Measurements from ENCODE around the gene SLC1A7.

SLC1A7 gene

DNA sequence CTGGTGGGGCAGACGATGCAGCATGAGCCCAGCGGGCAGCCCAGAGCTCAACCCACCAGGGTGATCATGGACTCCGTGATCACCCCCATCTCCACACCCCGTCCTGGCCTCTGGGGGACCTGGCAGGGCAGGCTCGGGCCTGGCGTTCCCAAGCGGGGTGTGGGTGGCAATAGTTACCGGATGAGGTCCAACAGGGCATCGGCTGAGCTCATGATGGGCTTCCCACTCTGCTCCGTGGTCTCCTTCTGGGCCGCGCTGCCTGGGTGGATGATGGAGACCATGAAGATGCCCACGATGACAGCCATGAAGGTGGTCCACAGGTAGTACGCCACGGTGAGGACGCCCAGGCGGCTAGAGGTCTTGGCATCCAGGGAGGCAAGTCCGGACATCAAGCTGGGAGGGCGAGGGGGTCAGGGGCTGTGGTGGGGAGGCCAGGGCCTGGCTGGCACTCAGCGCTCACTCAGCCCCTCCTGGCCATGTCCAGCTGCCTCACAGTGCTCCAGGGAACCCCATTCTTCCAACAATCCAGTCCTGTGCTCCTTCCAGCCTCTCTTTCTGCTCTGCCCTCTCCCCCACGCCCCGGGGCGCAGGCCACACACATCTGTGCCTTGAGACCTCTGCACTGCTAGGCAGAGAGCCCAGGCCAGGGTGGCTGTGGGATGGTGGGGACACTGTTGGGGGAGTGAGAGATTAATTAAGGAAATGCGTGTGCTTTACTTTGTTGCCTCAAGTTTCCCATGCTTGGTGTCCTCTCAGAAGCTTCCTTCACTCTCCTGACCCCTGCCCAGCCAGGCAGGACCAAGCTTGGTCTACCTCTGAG lies 27.6 kb downstream of the SLC1A7 start:
- DNase-seq, result no peak

DNA sequence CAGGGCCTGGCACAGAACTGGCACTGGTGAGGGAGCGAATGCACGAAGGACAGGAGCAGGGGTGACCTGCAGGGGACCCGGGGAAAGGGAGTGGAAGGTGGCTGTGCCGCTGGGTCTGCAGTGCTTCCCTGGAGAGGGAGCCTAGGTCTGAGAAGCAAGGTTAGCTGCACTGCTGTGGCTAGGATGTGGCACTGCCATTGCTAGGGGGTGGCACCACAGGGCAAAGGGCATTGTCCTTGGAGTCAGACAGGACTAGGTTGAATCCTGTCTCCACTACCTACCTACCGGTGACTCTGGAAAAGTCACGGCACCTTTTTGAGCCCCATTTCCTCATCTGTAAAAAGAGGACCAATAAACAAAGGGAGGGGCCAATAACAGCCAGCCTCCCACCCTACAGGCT lies 28.3 kb downstream of the SLC1A7 start:
- DNase-seq, result no peak

DNA sequence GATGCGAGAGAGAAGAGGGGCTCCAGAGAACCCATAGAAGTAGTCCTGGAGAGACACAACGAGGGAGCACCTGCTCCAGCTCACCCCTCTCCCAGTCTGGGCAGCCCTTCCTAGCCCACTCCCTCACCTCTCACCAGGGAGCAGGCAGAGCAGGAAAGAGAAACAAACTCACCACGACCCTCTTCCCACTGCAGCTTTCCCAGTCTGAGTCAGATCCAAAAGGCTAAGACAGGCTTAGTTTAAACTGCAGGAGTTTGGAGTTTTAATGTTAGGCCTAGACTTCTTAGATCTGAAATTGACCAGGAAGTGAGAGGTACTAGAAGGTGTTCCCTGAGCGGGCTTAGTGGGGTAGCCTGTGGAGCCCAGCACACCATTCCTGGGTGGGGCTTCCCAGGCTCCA lies 29.6 kb downstream of the SLC1A7 start:
- DNase-seq, result no peak

DNA sequence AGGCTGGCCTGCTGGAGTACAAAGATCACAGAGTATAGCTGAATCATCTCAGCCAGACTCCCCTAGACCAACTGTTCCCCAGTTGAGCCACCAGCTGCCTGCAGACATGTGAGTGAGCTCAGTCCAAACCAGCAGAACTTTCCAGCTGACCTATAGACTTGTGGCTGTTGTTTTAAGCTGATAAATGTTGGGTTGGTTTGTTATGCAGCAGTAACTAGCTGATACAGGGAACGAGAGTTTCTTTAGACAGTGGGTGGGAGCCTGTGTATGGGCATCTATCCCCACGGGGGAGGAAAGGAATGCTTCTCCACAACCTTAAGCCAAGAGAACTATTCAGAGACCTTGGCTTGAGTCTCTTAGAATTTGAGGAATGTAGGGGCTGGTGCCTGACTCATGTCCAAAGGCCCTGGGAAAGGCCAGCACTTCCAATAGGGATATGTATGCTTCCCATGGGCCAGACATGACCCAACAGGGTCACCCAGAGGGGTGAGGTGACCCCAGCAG lies 30.1 kb downstream of the SLC1A7 start:
- peak; percentile 82 for DNase-seq

DNA sequence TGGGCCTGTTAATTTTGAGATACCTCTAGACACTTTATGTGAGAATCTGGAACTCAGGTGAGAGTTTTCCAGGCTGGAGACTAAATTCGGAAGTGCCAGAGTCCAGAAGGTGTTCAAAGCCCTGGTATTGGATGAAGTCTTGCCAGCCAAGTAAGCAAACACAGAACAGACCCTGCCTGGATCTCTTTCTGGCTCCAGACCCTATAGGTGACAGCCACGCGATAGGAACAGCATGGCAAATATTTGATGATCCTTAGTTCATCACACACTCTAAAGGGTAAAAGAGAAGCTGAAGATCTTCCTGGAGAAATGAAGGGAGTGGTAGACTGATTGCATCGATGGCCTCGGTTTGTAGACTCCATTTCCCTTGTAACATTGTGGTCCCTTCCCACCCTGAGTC lies 30.7 kb downstream of the SLC1A7 start:
- DNase-seq, result no peak

DNA sequence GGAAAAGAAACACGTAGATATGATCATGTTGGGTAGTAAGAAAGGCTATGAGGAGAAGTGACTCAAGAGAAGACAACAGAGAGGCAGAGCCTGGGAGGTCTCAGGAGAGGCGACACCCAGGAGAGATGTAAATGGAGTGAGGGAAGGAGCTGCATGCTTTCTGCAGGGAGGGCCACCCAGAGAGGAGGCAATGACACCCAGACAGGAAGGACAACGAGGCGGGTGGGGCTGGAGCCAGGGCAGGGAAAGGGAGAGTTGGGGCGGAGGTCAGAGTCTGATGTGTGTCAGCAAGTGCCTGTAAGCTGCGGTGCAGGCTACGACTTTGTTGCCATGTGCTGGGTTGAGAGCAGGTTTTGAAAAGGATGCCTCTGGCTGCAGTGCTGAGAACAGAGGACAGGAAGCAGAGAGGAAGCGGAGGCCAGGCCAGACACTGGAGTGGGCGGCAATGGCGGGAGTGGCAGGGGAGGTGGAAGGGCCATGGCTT lies 31.3 kb downstream of the SLC1A7 start:
- peak; percentile 80 for DNase-seq

DNA sequence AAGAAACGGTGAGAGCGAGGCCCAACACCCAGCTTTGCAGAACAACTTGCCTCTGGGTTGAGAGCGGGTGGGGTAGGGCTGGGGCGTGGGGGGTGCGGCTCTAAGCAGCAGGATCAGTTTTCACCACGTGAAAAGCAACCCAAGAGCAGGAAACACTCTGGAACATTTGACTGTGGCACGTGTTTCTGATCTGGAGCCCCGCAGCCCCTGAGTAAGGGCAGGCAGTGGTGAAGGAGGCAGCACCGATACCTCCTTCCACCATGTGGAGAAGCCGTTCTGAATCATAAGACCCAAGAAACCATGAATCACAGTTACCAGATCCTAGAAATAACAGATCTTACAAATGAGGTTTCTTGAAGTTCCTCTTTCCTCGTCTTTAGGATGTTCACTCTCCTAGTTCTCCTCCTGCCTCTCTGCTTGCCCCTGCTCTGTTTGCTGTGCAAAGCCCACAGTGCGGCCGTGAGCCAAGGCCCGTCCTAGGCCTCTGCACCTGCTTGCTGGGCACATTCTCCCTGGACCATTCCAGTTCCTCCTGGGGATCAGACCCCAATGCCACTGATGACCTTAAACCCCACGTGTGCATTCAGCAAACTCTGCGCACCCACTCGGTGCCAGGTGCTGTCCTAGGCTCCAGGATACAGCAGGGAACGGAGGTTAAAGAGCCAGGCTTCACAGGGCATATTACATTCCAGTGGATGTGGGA lies 31.9 kb downstream of the SLC1A7 start:
- DNase-seq, result no peak

DNA sequence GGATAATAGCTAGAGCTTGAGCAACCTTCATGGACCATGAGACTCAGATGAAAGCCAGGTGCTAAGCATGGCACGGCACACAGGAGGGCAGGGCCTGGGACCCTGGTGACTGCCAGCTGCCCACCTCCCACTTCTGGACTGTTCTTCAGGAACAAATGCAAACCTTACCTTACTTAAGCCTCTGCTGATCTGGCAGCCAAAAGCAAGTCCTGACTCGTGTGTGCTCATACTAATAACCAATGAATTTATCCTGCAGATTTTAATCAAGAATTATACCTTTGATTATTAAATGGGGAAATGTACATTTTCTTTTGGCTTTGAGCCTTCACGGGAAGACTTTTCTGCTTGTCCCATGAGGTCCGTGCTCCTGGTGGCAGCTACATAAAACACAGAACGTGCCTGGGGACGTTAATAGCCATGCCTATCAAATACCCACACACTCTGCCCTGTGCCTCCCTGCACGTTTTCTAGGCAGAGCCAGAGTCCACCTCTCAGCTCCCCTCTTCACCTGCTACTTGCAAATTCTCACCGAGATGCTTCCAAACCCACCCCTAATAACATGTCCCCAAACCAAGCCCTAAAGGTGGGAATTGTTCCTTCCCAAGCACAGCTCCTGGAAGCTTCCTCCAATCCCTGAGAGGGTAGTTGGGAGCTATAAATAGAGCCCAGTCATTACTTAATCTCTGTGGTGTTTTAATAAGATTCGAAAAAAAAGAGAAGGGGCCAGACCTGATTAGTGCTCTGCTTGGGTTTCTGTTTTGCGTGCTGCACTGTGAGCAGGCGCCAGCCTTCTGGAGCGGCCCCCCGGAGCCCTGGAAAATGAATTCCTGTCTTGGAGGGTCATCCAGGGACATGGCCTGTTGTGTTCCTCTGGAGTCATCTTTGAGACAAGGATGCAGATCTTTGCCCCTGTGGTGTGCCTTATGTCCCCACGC lies 33.5 kb downstream of the SLC1A7 start:
- no peak for DNase-seq

DNA sequence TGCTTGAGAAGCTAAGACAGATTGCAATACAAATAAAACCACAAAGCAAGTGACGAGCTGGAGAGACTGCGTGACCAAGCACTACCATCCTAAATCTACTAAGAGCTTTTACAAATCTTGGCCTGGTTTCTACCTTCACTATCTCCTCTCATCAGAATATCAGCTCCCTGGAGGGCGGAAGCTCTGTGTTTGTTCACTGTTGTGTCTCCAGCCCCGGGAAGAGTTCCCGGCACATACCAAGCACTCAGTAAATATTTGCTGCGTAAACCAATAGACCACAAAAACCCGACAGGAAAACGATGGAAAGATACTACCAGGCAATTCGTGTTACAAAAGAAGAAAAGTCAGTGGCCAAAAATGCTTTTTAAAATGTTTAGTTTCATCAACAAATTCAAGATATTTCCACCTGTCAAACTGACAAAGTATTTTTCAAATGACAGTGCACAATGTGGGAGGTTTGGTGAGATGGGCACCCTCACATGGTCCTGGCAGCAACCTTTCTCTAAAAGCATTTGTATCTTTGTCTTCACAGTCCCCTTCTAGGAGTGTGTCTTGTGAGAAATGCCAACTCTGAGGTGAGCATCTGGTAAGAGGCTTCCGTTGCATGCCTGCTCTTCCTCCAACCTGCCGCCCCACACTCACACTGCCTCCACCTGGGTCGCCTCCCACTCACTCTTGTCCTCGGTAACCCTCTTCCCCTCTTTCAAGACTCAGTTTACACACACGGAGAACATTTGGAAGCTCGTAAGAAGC lies 34.7 kb downstream of the SLC1A7 start:
- peak; percentile 87 for DNase-seq

DNA sequence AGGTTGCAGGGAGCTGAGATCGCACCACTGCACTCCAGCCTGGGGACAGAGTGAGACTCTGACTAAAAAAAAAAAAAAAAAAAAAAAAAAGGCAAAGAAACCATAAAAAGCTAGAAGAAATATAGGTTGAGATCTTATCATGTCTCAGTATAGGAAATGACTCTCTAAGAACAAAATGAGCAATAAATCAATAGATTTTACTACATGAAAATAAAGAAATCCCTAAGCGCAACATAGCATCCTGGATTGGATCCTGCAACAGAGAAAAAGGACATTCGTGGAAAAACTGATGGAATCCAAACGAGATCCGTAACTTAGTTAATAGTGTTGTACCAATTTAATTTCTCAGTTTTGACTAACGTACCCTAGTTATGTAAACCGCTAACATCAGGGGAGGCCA lies 35.3 kb downstream of the SLC1A7 start:
- DNase-seq, result no peak

DNA sequence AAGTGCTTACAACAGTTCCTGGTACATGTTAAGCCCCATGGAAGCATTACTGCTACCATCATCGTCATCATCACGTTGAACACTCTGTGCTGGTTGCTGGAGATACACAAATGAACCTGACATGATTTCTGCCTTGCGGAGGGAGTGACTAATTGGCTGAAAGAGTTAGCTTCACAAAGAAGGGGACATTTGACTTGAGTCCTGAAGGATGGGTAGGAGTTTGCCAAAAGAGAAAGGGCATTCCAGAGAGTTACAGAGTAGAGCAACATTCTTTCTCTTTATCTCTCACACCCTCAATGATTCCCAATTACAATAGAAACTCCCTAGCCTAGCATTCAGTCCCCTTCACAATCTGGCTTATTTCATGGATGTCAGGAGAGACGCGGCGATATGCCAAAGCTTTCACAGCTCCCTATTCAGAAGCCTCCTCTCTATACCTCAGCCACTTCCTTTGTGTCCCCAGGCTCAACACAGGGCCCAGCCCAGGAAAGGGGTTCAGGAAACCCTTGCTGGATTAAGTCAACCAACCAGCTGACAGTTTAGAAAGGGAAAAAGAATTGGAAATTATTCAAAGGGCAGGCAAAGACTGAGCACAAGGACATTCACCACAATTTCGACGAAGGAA lies 38.0 kb downstream of the SLC1A7 start:
- DNase-seq, result no peak

DNA sequence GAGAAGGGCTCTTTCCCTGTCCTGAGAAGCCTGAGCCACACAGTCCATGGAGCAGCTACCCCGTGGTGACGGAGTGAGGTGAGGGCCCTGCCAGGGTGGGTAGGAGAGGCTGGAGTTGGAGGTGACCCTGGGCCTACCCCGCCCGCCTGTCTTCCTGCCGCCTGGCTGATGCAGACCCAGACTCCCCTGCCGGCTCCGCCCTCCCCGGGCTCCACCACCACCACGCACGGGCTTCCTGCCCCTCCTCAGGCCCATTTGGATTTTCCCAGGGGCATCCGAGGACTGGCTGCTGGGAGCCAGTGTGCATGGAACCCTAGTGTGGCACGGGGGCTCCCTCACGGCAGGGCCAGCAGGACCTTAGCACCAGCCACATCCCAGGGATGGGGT lies 47.9 kb downstream of the SLC1A7 start:
- DNase-seq, result no peak

DNA sequence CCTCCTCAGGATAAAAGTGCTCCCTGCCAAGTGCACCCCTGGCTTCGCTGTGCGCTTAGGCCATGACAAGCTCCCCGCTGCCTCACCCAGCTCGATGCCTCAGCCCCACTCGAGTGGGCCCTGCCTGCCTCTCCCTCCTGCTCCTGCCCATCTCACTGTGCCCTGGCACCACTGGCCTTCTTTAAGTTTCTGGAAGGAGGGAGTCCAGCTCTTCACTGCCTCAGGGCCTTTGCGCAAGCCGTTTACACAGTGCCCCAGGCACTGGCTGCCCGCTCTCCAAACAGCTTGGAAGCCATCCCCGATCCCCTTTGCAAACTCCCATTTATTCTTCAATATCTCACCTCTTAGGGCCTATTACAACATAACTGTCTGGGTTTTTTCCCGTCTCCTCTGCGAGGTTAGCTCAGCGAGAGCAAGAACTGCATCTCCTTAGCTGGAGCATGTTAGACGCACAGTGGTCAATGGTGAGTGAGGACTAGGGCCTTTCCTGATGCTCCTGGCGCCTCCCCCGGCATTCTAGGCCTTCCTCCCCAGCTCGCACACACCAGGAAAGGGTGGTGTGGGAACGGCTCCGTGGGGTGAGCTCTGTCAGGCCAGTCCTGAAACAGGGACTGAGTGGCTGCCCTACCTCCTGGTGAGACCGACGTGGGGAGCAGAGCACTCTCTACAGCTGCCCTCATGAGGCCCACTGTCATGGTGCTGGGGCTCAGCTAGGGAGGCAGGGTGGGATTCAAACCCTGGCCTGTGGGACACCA lies 48.5 kb downstream of the SLC1A7 start:
- no peak for DNase-seq

DNA sequence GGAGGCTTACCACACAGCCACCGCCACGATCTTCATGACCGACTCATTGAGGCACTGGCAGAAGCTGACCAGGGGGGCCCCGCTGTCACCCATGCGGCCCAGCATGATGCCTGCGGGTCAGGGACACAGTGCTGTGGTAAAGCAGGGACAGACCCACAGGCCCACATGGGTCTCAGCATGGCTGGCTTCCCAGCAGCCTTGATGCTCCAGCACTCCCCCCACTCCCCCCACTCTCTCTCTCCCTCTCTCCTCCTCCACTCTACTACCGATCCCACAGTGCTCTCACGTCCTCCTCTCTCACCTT lies 49.0 kb downstream of the SLC1A7 start:
- DNase-seq, result no peak

DNA sequence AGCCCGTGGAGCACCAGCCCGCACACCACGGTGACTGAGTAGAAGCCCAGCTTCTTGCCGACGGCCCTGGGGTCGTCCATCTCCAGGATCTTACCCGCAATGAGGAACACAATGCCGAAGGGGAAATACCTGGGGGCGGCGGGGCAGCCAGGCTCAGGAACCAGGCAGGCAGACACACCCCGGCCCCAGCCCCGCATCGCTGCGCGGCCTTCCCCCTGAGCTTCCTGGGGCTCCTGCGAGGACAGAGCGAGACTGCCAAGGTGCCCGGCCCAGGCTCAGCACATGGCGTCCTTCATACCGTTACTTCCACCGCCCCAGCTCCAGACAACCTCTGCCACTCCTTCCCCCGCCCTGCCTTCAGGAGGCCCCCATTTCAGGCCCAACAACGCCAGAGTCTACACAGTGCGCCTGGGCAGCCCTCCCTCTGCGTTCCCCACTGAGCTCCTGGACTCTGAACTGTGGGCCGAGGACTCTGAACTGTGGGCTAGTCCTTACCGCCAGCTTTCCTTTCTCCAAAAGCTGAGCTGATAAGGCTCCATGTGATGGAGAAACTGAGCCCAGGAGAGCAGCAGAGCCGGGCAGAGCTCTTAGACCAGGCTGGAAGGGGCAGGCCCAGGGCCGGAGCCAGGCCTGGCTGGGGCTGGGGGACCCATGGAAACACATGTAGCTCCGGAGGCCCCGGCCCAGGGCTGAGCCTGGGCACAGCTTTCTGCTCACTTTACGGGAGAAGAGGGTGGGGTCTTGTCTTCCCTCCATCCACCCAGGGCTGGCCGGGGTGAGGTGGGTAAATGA lies 49.6 kb downstream of the SLC1A7 start:
- DNase-seq, result no peak

DNA sequence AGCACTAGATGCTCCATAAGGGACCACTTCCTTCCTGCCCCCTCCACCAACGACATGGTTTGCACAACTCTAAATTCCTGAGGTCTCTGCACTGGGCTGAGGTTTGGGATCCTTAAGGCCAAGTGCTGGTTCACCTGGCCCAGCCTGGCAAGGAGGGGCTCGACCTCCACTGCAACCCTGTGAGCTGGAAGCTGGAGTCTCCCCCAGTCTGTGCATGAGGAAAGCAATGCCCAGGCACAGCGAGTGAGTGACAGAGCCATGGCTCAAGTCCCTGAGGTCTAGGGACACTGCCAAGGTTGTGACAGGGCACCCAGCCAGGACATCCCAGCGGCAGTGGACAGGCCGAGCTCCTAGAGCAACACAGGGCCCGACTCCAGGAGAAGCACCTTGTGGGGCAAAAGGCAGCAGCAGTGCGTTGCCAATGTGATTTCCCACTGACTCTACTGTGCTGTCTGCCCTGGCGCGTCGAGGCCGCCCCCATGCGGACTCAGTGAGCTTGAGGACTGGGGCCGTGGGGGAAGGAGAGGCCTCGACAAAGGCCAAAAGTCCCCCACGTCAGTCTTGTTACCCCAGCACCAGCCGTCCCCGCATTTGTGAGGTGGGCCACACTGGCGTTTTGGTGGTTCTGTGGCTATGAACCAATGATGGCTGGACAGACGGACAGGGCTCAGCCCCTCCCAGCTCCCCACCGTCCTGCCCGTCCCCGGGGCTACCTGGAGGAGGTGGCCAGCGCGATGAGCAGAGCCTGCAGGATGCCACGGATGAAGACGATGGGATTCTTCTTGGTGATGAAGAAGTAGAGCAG lies 50.4 kb downstream of the SLC1A7 start:
- DNase-seq, result no peak

DNA sequence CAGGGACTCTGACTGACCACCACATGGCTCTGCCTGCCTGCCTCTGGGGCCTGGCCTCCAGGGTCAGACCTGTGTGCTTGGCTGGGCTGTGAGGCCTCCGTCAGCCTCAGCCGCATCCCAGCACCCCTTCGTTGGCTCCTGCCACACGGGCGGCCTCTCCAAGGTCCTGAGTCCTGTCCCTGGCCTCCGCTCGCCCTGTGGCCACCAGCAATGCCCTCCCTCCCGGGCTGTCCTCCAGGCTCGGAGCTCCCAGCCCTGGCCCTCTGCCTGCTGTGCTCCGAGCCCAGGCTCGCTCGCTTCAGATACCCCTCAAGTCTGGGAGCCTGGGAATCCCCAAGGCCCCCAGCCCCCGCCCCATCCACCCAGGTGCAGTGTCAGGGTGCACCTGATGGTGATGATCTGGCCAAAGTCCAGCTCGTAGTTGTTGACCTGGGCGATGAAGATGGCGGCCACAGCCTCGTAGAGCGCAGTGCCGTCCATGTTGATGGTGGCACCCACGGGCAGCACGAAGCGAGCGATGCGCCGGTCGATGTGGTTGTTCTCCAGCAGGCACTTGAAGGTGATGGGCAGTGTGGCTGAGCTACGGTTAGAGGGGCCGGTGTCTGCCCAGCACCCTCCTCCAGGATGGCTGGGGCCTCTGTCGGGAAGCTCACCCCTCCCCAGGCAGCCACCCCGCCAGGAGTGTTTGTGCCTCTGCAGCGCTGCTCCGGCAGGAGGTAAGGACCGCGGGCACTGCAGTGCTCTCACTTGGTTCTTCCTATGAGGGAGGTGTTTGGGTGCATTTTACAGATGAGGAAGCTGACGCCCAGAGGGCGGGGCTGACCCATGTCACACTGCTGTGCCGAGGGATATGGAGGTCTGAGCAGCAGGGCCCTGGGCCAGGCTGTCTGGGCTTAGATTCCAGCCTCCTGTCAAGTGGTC lies 52.0 kb downstream of the SLC1A7 start:
- DNase-seq, result no peak

DNA sequence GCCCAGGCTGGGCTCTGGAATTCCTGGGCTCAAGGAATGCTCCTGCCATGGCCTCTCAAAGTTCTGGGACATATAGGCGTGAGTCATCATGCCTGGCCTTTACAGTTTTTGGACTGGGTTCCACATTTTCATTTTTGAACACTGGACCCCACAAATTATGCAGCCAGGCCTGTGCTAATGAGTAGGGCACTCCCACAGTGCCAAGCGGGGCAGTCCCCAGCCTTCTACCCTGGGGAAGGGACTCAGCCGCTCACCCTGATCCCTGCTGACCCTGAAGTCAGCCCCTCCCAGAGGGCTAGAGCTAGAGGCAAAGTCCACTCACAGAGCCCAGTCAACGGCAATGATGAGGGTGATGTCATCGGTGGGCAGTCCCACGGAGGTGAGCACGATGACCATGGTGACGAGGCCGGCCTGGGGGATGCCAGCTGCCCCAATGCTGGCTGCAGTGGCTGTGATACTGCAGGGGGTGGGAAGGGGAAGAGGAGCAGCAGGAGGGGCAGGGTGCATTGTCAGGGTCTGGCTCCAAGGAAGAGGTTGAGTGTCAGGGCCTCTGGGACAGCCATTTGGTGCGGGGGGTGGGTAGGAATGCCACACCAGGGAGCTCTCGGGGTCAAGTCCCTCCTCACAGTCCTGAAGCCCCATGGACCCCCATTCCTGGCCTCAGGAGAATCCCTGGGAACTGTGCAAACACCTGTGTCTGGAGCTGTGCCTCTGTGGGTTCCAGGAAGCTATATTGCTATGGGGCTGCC lies 52.8 kb downstream of the SLC1A7 start:
- DNase-seq, result no peak

Measured in islet precursor cell (in vitro differentiated cells).